ENCODE measurements around the gene NEIL1. TPM values are rescaled to one million over a fixed set of nuclear protein-coding genes. Genes with fewer than 3 reads are reported as not detected.

The NEIL1 gene
- total and polyA plus RNA-seq, 2 of the 8 experiments (the other 6 are each of a cell fraction or from before 2014, with no cell fraction given) = 10.4 to 10.9 TPM

DNA sequence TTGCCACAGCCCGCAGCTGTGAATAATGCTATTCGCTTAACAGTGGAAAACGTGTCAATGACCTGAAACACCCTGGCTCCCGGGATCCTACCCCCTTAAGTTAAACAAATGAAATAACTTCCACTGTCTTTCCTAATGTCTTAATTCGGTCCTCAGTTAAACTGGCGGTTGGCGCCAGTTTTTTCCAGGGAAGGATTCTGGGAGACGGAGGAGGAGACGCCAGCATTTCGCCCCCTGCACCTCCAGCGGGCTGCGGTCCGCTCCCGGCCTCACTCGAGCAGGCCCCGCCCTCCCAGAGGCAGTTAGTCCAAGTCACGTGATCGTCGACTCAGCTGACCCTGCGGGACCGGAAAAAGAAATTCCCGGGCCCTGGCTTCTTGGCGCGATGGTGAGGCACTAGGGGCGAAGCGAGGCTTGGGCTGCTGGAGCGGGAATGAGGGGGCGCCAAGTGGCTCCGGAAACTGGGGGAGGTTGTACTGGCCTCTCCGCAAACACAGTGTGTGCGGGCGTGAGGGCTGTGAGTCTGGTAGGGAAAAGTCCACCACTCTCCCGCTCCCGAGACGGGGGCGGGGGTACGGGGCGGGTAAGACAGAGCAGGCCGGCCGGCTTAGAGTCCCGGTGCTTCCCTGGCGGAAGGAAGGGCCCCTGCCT is 11.0 kb upstream of the NEIL1 start, which contains the start of gene COMMD4:
Gene COMMD4, plus strand, starts transcription at position 359 of the 651 bp plus-strand sequence. Its CDS starts 27 bp downstream, at position 386.
- peaks cover 8% of the 10 kb centered on the region for H3K23me2 ChIP-seq (ENCODE audit: low read depth, low read length)
- no peaks in the 10 kb centered on the region; a peak in 1 of 7 replicates for H3K27me3 ChIP-seq (replicated peaks in 1 of 4; ENCODE audit: control insufficient read depth in 3 of 4, extremely low read depth in 1 of 4, insufficient read depth in 3 of 4, low read length in 3 of 4)
- CTCF ChIA-PET (ENCODE audit: partially characterized antibody) = interaction anchor here (1.0 to 1.1 kb wide), 2 partner anchors 12 to 30 kb away, joined by 3 read pairs; partner anchors contain the start of gene NEIL1
- H3K4ac ChIP-seq (replicated peaks; ENCODE audit: insufficient read length, low read depth, low read length) = peak within 1 kb of the TSS; percentile 78
- H3K18ac ChIP-seq (ENCODE audit: extremely low read depth, low read length) = peak within 1 kb of the TSS; percentile 96; the same call in 1 of the 2 replicates
- H2AK5ac ChIP-seq (ENCODE audit: low read depth, low read length) = peak within 1 kb of the TSS; percentile 49; the same call in 1 of the 2 replicates
- H3K9me3 ChIP-seq (ENCODE audit: insufficient read depth in 2 of 2, low read depth in 1 of 2, low read length in 1 of 2) = no peaks in the 10 kb centered on the region
- H2BK20ac ChIP-seq (ENCODE audit: low read length) = no peak within 1 kb of the TSS
- H4K5ac ChIP-seq (ENCODE audit: insufficient read length, low read depth, low read length) = peak within 1 kb of the TSS; percentile 71
- no peak within 1 kb of the TSS for H2BK15ac ChIP-seq (ENCODE audit: low read length)
- H3K79me1 ChIP-seq (ENCODE audit: low read depth, low read length) = 0 out of 2 replicates have a peak, but pooled peaks cover 2% of the 10 kb centered on the region
- peaks cover 3 to 19% (median 5%) of the 10 kb centered on the region in 4 experiments; a peak in 5 of 8 replicates for H3K36me3 ChIP-seq (ENCODE audit: control insufficient read depth in 2 of 4, insufficient read depth in 4 of 4, low read length in 3 of 4)
- peak within 1 kb of the TSS; percentile 60 for H2AFZ ChIP-seq (ENCODE audit: low read length)
- no peak within 1 kb of the TSS for H2BK120ac ChIP-seq (replicated peaks; ENCODE audit: low read depth, low read length)
- no peak within 1 kb of the TSS for H3K14ac ChIP-seq (ENCODE audit: insufficient read length)
- H4K20me1 ChIP-seq (replicated peaks in 1 of 2; ENCODE audit: control insufficient read depth in 1 of 2, insufficient read depth in 2 of 2, low read length in 2 of 2) = no peaks in the 10 kb centered on the region
- peak within 1 kb of the TSS; percentile 84 to 97 for H3K4me2 ChIP-seq (ENCODE audit: insufficient read depth in 1 of 2, low read depth in 2 of 2, low read length in 2 of 2)
- H3K79me2 ChIP-seq (ENCODE audit: control insufficient read depth in 1 of 2, insufficient read depth in 2 of 2, low read length in 2 of 2) = peaks cover 0 to 7% of the 10 kb centered on the region in 2 experiments; a peak in 2 of 4 replicates
- peaks cover 0 to 7% (median 2%) of the 10 kb centered on the region in 4 experiments; a peak in 5 of 7 replicates for H3K4me1 ChIP-seq (replicated peaks in 1 of 4; ENCODE audit: control insufficient read depth in 3 of 4, insufficient read depth in 4 of 4, low read length in 3 of 4)
- POLR2A ChIA-PET (ENCODE audit: partially characterized antibody) = interaction anchor here (0.7 to 2.2 kb wide), 7 partner anchors 9 to 285 kb away, joined by 3 to 10 read pairs (median 5); partner anchors contain the start of genes MAN2C1 and NEIL1
- no peak within 1 kb of the TSS for H2BK12ac ChIP-seq (ENCODE audit: low read depth, low read length)
- H3K27ac ChIP-seq (ENCODE audit: low read depth, low read length) = peak within 1 kb of the TSS; percentile 75; the same call in 1 of the 2 replicates
- no peak within 1 kb of the TSS for H2BK5ac ChIP-seq (ENCODE audit: low read depth, low read length)
- FAIRE-seq (no peak), DNase-seq (ENCODE audit: low read depth in 1 of 2, low spot score in 2 of 2) (peak; percentile 75 to 95)
- H3K4me3 ChIP-seq (ENCODE audit: extremely low read depth in 1 of 4, insufficient read depth in 2 of 4, low read depth in 3 of 4, low read length in 4 of 4) = peak within 1 kb of the TSS; percentile 50 to 91 (median 86)
- H3K56ac ChIP-seq (replicated peaks; ENCODE audit: insufficient read length, low read depth, low read length) = peak within 1 kb of the TSS; percentile 46
- no peak within 1 kb of the TSS for H4K91ac ChIP-seq (replicated peaks; ENCODE audit: insufficient read length, low read length)
- WGBS, 2 experiments (ENCODE audit: extremely low coverage in 1 of 2, insufficient coverage in 1 of 2, insufficient read length in 1 of 2, insufficient replicate concordance in 2 of 2, low coverage in 1 of 2, low lambda C conversion rate in 2 of 2, missing lambda C conversion rate in 1 of 2) = 5% methylated on average over 30 of the region's 42 CpGs; no CpG with 5 or more reads in 1 of the 2 experiments
- H4K8ac ChIP-seq (ENCODE audit: extremely low read depth, insufficient read depth, low read length) = peak within 1 kb of the TSS; percentile 99
- no peak within 1 kb of the TSS for H3K23ac ChIP-seq (ENCODE audit: insufficient read length)
- peak within 1 kb of the TSS; percentile 68 to 87 (median 82) for H3K9ac ChIP-seq (replicated peaks in 1 of 4; ENCODE audit: extremely low read depth in 1 of 4, low read depth in 3 of 4, low read length in 3 of 4)
- TF ChIP-seq EP300 (IDR thresholded peaks at IDR 0.05; ENCODE audit: borderline replicate concordance in 1 of 2, low read depth in 2 of 2, low read length in 2 of 2) = peak in 1 of 2 experiments; percentile 79; a peak in 1 of 3 replicates
- peak in 1 of 2 experiments; percentile 88; a peak in 1 of 4 replicates for TF ChIP-seq HDAC2 (IDR thresholded peaks at IDR 0.05; ENCODE audit: borderline replicate concordance in 1 of 2, low read depth in 2 of 2, low read length in 2 of 2)
- TF ChIP-seq YY1 (IDR thresholded peaks at IDR 0.05; ENCODE audit: low read depth, low read length) = peak; percentile 55; the same call in 1 of the 2 replicates
- TF ChIP-seq, protein P1, sequence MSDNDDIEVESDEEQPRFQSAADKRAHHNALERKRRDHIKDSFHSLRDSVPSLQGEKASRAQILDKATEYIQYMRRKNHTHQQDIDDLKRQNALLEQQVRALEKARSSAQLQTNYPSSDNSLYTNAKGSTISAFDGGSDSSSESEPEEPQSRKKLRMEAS (IDR thresholded peaks at IDR 0.05) = peak; percentile 77
- TF ChIP-seq TCF12 (IDR thresholded peaks at IDR 0.05; ENCODE audit: low read depth, low read length) = 0 out of 2 replicates have a peak, but pooled peaks have one; percentile 8
- TF ChIP-seq GABPA (IDR thresholded peaks at IDR 0.05; ENCODE audit: borderline replicate concordance, insufficient read depth, low read length) = no peak
- TF ChIP-seq CHD1 (IDR thresholded peaks at IDR 0.05; ENCODE audit: low read depth, low read length) = no peak
- no peak for TF ChIP-seq MAFK (IDR thresholded peaks at IDR 0.05; ENCODE audit: low read depth, low read length)
- TF ChIP-seq ZNF274 (IDR thresholded peaks at IDR 0.05; ENCODE audit: borderline replicate concordance, extremely low read depth, low read length) = no peak
- TF ChIP-seq SP2 (IDR thresholded peaks at IDR 0.05; ENCODE audit: low read length) = no peak
